Hepatic stellate cell (primary cell): Measurements from ENCODE around the gene SAP130.
A peak's percentile ranks its signal among the peaks of the same experiment; 100 is the strongest.

ENCODE experiments used
- DNase-seq: peaks from one replicate; pipeline ENCODE4 v3.0.0; 2011; ENCODE audit warnings: low spot score

Gene SAP130

GRCh38 chr2:128026448-128027277 lies 1.2 kb downstream of the SAP130 start:
- DNase-seq: peak; percentile 6

DNA sequence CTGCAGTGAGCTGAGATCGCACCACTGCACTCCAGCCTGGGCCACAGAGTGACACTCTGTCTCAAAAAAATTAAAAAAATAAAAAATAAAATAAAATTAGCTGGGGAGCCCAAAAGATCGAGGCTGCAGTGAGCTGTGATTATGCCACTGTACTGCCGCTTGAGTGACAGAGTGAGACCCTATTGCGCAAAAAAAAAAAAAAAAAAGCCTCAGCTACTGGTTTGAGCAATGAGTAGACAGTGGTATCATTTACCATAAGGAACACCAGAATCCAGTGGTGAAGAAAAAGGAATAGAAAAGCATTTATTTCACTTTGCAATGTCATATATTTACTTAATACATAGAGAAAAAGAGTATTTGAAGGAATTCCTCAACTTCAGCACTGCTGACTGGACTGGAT lies 3.0 kb downstream of the SAP130 start:
- no peak for DNase-seq

DNA sequence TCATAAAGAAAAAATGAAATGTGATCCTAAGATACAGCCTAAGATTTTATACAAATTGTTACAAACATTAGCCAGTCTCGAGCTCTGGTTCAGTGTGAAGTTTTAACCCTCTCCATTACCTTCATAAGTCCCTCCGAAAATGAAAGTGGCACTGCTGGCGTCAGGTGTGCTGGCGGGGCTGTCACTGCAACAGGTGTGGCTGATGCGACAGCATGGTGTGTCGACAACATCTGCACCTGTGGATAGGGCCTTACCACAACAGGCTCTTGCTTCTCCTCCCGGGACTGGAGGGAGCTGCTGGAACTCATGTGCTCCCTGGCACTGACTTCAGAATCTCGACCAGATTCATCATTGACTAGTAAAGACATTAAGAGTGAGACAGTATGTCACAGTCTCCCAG lies 10.3 kb downstream of the SAP130 start:
- DNase-seq: no peak

GRCh38 chr2:128016620-128017019 lies 11.2 kb downstream of the SAP130 start:
- no peak for DNase-seq

DNA sequence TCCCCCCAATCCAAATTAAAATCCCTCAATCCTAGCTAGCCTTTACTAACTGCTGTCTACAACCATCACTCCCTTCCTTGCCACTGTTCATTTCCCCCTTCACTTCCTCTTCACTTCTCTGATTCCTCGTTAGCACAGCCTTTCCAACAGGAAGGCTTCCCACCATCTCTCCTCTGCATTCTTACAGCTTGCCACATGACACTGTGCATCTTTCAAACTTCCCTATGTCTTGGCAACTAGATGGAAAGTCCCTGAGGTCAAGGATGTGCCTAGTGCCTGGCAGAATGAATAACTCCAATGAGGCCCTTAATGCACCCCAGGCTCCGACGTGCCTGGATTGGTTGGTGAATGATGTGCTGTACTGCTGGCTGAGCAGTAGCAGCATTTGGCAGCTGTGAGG lies 15.2 kb downstream of the SAP130 start:
- DNase-seq: no peak

GRCh38 chr2:128008074-128008672 lies 19.7 kb downstream of the SAP130 start:
- no peak for DNase-seq

DNA sequence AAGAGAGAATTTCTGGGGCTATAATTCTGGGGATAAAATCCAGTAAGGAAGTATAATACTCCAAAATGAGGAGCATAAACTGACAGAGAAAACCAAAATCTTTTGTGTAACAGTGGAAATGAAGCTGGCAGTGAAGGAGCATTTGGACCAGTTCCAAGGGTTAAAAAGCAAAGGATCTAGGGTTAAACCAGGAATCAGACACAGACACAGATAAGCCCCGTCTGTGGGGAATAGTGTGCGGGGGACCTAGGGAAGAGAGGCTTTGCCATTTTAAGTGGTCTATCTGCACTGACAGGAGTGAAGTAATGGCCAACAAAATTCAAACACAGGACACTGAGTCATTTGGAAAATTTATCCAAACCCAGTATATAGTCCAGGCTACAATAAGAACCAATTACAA lies 23.4 kb downstream of the SAP130 start:
- no peak for DNase-seq

GRCh38 chr2:128003463-128003862 lies 24.4 kb downstream of the SAP130 start:
- no peak for DNase-seq

DNA sequence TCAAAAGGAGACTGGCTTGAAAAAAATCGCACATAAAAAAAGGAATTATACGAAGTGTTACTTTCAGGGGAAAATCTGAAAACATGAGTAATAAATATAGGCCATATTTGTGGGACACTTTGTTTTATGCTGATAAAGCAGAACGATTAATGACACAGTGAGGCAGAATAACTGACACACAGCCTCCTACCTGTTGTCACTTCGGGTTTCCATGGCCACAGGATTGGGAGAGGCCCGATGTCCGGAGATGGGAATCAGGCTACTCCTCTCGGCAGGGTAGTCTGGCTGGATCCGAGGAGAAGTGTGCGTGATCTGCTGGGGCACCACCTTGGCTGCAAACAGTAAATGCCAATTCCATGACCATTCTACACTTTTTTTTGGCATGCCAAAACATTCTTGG lies 31.7 kb downstream of the SAP130 start:
- no peak for DNase-seq

DNA sequence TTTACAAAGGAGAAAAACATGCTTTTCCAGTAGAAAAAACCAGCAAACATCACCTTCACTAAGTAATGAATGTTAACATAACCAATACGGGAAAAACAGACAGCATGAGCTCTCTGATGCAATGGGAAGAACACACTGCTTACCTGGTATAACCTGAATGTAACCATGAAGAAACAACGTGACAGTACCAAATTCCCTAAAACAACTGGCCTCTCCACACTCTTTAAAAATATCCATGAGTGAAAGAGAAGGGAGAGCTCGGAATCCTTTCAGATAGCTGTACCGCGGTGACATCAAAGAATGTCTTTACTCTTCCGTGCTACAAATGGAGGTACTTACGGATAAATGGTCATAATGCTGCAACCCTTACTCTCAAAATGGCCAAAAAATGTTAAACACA lies 32.1 kb downstream of the SAP130 start:
- DNase-seq: no peak

DNA sequence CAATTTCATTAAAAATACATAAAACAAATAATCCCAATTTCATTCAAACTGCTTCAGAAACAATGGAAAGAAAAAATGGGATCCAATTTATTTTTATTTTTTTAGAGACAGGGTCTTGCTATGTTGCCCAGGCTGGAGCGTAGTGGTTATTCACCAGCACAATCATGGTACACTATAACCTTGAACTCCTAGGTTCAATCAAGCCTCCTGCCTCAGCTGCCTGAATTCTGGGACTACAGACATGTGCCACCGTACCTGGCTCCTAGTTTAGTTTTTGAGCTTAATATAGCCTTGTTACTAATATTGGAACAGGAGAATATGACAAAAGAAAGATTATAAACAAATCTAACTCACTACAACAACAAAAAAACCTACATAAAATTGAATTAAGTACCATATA lies 34.2 kb downstream of the SAP130 start:
- DNase-seq: no peak

- DNase-seq: no peak
Observed at GRCh38 chr2:127991742-127992141, 36.1 kb downstream of the SAP130 start.

DNA sequence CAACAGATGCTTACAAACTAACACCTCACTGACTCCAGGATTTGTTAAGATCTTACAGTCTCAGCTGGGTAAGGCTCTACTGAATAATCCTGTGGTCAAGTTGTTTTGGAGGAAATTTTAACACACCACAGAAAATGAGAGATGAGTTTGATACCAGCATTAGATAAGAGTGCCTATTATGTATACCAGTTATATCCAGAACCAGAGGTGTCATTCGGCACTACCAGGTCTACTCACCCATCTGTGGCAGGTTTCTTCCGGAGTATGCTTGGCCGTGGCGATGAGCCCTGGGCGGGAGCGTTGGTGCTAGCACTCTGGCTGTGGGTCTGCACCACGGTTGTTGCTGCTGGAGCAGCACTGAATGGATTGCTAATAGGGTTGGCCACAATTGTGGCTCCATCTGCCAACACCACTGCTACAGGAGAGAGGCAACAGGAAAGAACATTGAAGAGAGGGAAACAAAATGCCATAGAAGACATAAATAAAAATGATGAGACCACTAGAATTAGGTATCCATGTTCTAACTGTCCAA lies 41.2 kb downstream of the SAP130 start:
- DNase-seq: no peak

DNA sequence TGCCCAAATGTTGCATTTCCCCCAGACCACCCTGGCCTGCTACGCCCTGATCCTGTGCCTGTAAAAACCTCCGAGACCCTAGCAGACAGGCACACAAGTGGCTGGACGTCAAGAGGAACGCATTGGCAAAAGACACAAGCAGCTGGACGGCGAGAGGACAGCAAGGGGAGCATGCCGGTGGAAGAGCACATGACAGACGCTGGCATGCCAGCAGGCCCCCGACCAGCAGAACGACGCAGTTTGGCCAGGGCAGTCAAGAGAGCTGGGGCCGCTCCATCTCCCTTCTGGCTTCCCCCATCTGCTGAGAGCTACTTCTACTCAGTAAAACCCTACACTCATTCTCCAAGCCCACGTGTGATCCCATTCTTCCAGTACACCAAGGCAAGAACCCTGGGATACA lies 42.1 kb downstream of the SAP130 start:
- no peak for DNase-seq

DNA sequence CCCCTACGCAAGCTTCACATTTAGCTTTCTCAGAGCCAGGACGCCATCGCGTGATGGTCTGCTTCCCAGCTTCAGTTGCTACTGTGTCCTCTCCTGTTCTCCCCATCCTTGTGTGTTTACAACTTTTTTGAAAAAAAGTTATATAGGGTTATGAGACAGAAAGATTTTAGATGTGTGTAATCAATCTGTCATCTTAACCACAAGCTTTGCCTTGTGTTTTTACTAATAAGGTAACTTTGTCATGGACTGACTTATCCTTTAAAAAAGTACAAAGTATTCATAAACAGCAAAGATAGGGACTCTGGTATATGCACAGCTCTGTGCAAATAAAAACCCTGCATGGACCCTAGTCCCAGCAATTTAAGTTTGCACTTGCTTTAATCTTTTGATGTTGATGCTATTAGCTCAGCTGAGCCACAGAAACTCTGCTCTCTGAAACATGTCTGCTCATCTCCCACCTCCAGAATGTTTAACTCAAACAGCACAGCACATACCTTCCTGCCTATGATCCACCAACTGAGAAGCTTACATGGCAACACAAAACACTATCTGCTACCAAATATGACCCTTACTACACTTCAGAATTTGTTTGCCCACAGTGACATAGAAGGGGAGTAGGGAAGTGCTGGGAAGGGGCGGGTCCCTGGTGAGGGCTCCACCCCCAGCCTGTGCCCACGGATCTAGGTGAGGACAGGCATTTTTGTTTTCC lies 42.7 kb downstream of the SAP130 start:
- DNase-seq: no peak

GRCh38 chr2:127984551-127984950 lies 43.3 kb downstream of the SAP130 start:
- DNase-seq: no peak

DNA sequence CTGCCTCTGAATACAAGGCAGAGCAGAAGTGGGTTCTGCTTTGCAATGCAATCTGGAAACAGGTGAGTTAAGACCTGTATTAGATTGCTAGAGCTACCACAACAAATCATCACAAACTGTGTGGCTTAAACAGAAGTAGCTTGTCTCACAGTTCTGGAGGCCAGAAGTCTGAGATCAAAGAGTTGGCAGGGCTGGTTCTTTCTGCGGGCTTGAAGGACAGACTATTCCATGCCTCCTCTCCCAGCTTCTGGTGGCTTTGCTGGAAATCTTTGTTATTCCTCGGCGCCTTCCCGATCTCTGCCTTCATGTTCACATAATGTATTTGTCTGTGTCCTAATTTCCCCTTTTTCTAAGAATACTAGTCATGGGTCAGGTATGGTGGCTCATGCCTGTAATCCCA lies 58.4 kb downstream of the SAP130 start:
- DNase-seq: no peak

DNA sequence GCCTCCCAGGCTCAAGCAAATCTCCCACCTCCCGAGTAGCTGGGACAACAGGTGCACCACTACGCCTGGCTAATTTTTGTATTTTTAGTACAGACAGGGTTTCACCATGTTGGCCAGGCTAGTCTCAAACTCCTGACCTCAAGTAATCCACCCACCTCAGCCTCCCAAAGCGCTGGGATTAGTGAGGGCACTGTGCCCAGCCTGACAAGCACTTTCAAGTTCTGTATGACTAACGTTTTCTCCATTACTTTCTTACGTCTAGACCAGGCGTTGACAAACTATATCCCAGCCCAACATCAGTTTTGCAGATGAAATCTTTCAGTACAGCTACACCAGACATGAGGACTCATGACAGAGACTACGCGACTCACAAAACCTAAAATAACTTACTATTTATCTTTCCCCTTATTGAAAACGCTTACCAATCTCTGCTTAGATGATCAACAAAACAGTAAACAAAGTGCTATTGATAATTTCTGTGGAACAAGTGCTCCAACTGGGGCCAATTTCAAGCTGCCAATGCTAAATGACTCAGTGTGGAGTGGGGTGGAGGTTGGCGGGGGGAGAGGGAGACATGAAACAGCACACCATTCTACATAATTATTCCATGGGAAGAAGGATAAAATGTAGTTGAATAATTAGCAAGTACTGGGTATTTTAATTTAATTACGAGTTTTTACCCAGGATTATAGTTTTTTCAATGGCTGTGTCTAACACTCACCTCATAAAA lies 59.1 kb downstream of the SAP130 start:
- no peak for DNase-seq

DNA sequence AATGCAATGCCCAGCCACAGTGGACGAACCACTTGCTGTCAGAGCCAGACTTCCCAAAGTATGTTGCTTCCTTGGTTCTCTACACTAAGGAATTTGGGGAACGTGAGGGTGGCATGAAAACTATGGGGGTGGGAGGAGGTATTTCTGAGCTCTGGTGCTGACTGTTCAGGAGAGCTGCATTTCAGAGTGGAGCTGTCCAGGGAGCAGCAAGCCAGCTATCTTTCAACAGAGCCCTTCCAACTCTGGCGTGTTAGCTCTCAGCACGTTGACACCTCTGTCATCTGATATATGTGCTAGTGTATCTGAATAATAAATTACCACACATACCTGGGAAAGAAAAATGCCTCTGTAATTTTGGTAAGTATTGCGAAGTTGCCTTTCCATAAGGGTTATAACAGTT lies 66.1 kb downstream of the SAP130 start:
- DNase-seq: no peak

GRCh38 chr2:127957240-127957639 lies 70.6 kb downstream of the SAP130 start:
- DNase-seq: no peak

- no peak for DNase-seq
Observed at GRCh38 chr2:127954857-127955256, 73.0 kb downstream of the SAP130 start.

- DNase-seq: no peak
Observed at GRCh38 chr2:127953849-127954248, 74.0 kb downstream of the SAP130 start.
